Heart left ventricle (tissue), 16 donors: Measurements from ENCODE around the gene LRRN4. TPM values are rescaled to one million over a fixed set of nuclear protein-coding genes. Genes with fewer than 3 reads are reported as not detected.

ENCODE experiments used
- ATAC-seq, 4 donors: fragments of 200-7000 bp; cut with Tn5 transposase; one replicate each; pipeline ENCODE4 v1.9.1; 2020 to 2022; ENCODE audit warnings: moderate library complexity in 4 of 4, mild to moderate bottlenecking in 3 of 4, moderate number of reproducible peaks in 1 of 4
- DNase-seq, 5 donors: peaks; one replicate each; pipeline ENCODE4 v3.0.0-alpha.2; 2020
- H3K27ac ChIP-seq, 12 donors: fragments of 200-600 bp; sonication (generic) in 4 of 12; one replicate each; pipeline versions ENCODE4 v1.5.0 to v1.8.0; 2016 to 2022; ENCODE audit warnings: mild to moderate bottlenecking in 2 of 12
- H3K27me3 ChIP-seq, 9 donors: fragments of 200-600 bp; sonication (generic) in 2 of 9; one replicate each; pipeline versions ENCODE4 v1.5.1 to v1.8.0; 2016 to 2022; ENCODE audit warnings: mild to moderate bottlenecking in 3 of 9
- H3K36me3 ChIP-seq, 9 donors: fragments of 200-600 bp; sonication (generic) in 2 of 9; one replicate each; pipeline versions ENCODE4 v1.5.0 to v1.8.0; 2018 to 2022; ENCODE audit warnings: mild to moderate bottlenecking in 2 of 9
- H3K4me1 ChIP-seq, 12 donors: fragments of 200-600 bp; sonication (generic) in 4 of 12; one replicate each; pipeline versions ENCODE4 v1.5.0 to v1.8.0; 2016 to 2022; ENCODE audit warnings: mild to moderate bottlenecking in 3 of 12
- H3K4me3 ChIP-seq, 12 donors: fragments of 200-600 bp; sonication (generic) in 4 of 12; one replicate each; pipeline versions ENCODE4 v1.5.0 to v1.8.0; 2017 to 2022; ENCODE audit warnings: mild to moderate bottlenecking in 9 of 12, moderate library complexity in 4 of 12
- H3K9me3 ChIP-seq, 12 donors: fragments of 200-600 bp; sonication (generic) in 4 of 12; one replicate each; pipeline versions ENCODE4 v1.5.0 to v1.8.0; 2016 to 2022; ENCODE audit warnings: mild to moderate bottlenecking in 1 of 12
- POLR2A ChIP-seq, 2 donors: fragments of 450-650 bp; IDR thresholded peaks; one replicate each; pipeline ENCODE4 v1.6.1; 2017; ENCODE audit warnings: antibody characterized with exemption in 2 of 2, mild to moderate bottlenecking in 2 of 2, moderate library complexity in 2 of 2
- WGBS, 4 donors: extraction: QIAGEN DNeasy Blood & Tissue Kit in 2 of 4; methylation state at CpG; one replicate each; pipeline versions ENCODE4 v1.1.5 to v1.1.7; 2013 to 2018; 5-methylcytosine and 5-hydroxymethylcytosine counted together
- intact Hi-C, 10 donors: fragments of 100-400 bp; cut with DNase I; formaldehyde crosslinking; loops; one replicate each; pipeline versions ENCODE4 v1.11.1 to v1.14.2; 2022
- polyA plus RNA-seq, 2 donors: library from polyadenylated mRNA; stranded (reverse); fragments of 200-250 nt; gene quantifications; one replicate each; pipeline ENCODE4 v1.2.3, GENCODE V29; 2013
- total RNA-seq, 9 donors: library from RNA; depleted of rRNA in 2 of 9; stranded (reverse); fragments of >200 nt in 2 of 9; fragmentation: NEBNext Ultra II Directional in 3 of 9; extraction: Animal tissue kit (Norgen Biotek cat#: 25700) in 3 of 9; gene quantifications; one replicate each; pipeline versions ENCODE4 v1.1.0 to v1.2.4, GENCODE V29; 2016 to 2023
- TF ChIP-seq, protein P1 (sequence below), 12 donors: fragments of 200-600 bp; sonication (generic) in 4 of 12; IDR thresholded peaks; one replicate each; pipeline versions ENCODE4 v1.5.0 to v1.8.0; 2018 to 2022; ENCODE audit warnings: antibody characterized with exemption in 12 of 12, mild to moderate bottlenecking in 5 of 12
- donor health status: ischemic (EF 13 %, LVEDD 7.1; RV severe dilation, severe dysfunction).
- donor health status: healthy with polysubstance abuse.
- donor health status: DM: no; HTN: yes; CAD: no.
- donor health status: DM: no; HTN: no; CAD: no.
- donor health status: ischemic (EF 25% LVEDD 6.9; RV normal size, moderate dysfunction).
- donor health status: ischemic (EF 25% LVEDD 5.7; RV mildly dilated, moderate dysfunction).
- donor health status: healthy.
- donor health status: DM: yes; HTN: yes; CAD: no.
- donor health status: ischemic (EF 35%, LVEDD 5.7; RV mildly dilated, moderate dysfunction).
- donor health status: nonischemic (EF 11% LVEDD 7.7; RV severe dilation, severe dysfunction).
- donor health status: DM: yes; HTN: yes; CAD: no.
- donor health status: PGD.
- donor health status: ischemic (EF 29% LVEDD 5.4; RV normal size, mild dysfunction).
- donor health status: nonischemic (EF 23%, LVEDD 6.1; RV moderate dilation, normal function).

The LRRN4 gene
- total and polyA plus RNA-seq, 11 donors: 0.12 to 18.7 (median 0.17) TPM; not detected in 4

DNA sequence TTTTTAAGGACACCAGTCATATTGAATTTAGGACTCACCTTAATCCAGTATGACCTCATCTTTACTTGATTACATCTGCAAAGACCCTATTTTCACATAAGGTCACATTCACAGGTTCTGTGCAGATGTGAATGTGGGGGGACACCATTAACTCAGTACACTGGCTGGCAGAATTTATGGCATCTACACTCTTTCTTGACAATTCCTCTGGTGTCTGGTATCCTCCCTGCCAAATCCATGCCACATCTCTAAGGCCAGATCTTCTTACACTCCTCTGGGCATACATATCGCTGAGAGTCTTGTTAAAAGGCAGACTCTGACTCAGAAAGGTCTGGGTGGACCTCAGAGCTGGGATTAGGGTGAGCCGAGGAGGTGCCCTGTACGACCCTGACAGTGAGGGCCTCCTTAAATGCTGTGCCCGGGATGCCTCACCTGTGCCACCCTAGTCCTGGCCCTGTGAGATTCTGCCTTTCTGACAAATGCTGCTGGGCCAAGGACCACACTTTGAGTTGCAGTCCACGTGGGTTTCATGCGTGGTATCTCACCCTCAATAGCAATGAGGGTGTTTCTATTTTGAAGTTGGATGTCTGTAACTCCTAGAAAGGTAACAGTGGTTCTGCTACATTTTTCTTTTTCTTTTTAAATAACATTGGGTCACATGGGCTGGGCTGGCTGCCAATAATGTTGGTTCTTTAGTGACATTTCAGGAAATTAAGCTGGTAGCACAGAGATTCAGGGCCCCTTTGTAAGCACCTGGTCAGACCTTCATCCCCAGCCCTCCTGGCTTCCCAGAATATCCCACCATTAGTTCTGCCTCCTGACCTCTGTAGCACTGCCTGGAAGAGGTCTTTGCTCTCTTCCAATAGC, 17.2 kb upstream of the LRRN4 start:
- DNase-seq (no peak), ATAC-seq (no peak)
- Histone ChIP-seq H3K4me3 (no peak overlapping the region), H3K9me3 (no peaks in the 10 kb centered on the region), H3K27me3 (no peaks in the 10 kb centered on the region), H3K27ac (no peak overlapping the region), H3K36me3 (no peaks in the 10 kb centered on the region), H3K4me1 (peaks cover 0 to 22% (median 4%) of the 10 kb centered on the region in 12 donors)
- TF ChIP-seq, protein P1, sequence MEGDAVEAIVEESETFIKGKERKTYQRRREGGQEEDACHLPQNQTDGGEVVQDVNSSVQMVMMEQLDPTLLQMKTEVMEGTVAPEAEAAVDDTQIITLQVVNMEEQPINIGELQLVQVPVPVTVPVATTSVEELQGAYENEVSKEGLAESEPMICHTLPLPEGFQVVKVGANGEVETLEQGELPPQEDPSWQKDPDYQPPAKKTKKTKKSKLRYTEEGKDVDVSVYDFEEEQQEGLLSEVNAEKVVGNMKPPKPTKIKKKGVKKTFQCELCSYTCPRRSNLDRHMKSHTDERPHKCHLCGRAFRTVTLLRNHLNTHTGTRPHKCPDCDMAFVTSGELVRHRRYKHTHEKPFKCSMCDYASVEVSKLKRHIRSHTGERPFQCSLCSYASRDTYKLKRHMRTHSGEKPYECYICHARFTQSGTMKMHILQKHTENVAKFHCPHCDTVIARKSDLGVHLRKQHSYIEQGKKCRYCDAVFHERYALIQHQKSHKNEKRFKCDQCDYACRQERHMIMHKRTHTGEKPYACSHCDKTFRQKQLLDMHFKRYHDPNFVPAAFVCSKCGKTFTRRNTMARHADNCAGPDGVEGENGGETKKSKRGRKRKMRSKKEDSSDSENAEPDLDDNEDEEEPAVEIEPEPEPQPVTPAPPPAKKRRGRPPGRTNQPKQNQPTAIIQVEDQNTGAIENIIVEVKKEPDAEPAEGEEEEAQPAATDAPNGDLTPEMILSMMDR (IDR thresholded peaks at IDR 0.05): no peak
- TF ChIP-seq POLR2A (IDR thresholded peaks at IDR 0.05): no peak
- intact Hi-C loops: loop anchor here in 4 of 10 donors (10.0 kb wide), 4 partner anchors 116 to 286 kb away; partner anchors contain the start of genes MCM8 (in 1 of the 4) and TRMT6 (in 1 of the 4)
- 84 to 93% (median 91%) methylated on average over 6 of the region's 6 CpGs for WGBS, 4 donors

DNA sequence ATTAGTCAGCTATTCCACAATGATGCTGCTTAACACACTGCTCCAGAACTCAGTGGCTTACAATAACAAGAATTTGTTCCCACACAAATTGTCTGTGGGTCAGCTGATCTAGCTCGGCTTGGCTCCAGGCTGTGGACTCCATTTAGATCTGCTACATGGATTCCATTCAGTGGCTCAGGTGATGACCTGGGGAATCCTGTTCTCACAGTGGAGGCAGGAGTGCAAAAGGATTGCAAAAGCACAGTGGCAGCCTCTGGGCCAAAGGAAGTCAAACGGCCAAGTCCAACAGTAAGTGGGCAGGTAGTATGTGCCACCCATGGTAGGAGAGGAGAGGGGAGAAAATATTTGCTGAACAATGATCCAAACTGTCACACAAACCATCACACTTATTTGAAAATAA, 15.8 kb upstream of the LRRN4 start:
- intact Hi-C loops: loop anchor here in 4 of 10 donors (10.0 kb wide), 4 partner anchors 115 to 285 kb away; partner anchors contain the start of genes MCM8 (in 1 of the 4) and TRMT6 (in 1 of the 4)
- H3K9me3 ChIP-seq: no peaks in the 10 kb centered on the region
- DNase-seq: no peak
- peaks cover 0 to 8% (median 2%) of the 10 kb centered on the region in 12 donors for H3K4me1 ChIP-seq
- H3K27me3 ChIP-seq: no peaks in the 10 kb centered on the region
- H3K4me3 ChIP-seq: no peak overlapping the region
- 68 to 84% (median 78%) methylated on average over 2 of the region's 2 CpGs for WGBS, 4 donors
- H3K36me3 ChIP-seq: no peaks in the 10 kb centered on the region
- no peak for ATAC-seq
- no peak overlapping the region for H3K27ac ChIP-seq
- TF ChIP-seq POLR2A (IDR thresholded peaks at IDR 0.05): no peak
- TF ChIP-seq, protein P1 (IDR thresholded peaks at IDR 0.05): no peak

- Histone ChIP-seq H3K9me3 (no peaks in the 10 kb centered on the region), H3K4me3 (no peak overlapping the region), H3K27me3 (no peaks in the 10 kb centered on the region), H3K36me3 (no peaks in the 10 kb centered on the region), H3K27ac (no peak overlapping the region), H3K4me1 (no peaks in the 10 kb centered on the region)
- intact Hi-C loops: no loop called here
- DNase-seq: no peak
- no peak for ATAC-seq
- WGBS, 4 donors: 82 to 91% (median 84%) methylated on average over 4 of the region's 4 CpGs
- no peak for TF ChIP-seq POLR2A (IDR thresholded peaks at IDR 0.05)
- TF ChIP-seq, protein P1 (IDR thresholded peaks at IDR 0.05): no peak
Observed at GRCh38 chr20:6067763-6068318, 14.0 kb upstream of the LRRN4 start.

- no peaks in the 10 kb centered on the region for H3K27me3 ChIP-seq
- H3K4me1 ChIP-seq: no peaks in the 10 kb centered on the region
- no peaks in the 10 kb centered on the region for H3K36me3 ChIP-seq
- intact Hi-C loops: no loop called here
- 83 to 89% (median 86%) methylated on average over 3 of the region's 3 CpGs for WGBS, 4 donors
- DNase-seq (no peak), ATAC-seq (no peak)
- no peaks in the 10 kb centered on the region for H3K9me3 ChIP-seq
- H3K27ac ChIP-seq: no peak overlapping the region
- H3K4me3 ChIP-seq: no peak overlapping the region
- no peak for TF ChIP-seq POLR2A (IDR thresholded peaks at IDR 0.05)
- TF ChIP-seq, protein P1 (IDR thresholded peaks at IDR 0.05): no peak
Observed at GRCh38 chr20:6066582-6066981, 12.7 kb upstream of the LRRN4 start.
